Measurements from ENCODE around the gene ACOT13. TPM values are rescaled to one million over a fixed set of nuclear protein-coding genes. Genes with fewer than 3 reads are reported as not detected.

ACOT13 gene
- total RNA-seq, 1 donor from 2014 or later = 2.7 TPM

Other genes with a start within 250 kb of the ACOT13 start
- gene GPLD1, start 177.5 kb upstream of the ACOT13 start, total RNA-seq = 8.9 TPM
- gene ALDH5A1, start 172.1 kb upstream of the ACOT13 start, total RNA-seq = 17.2 TPM
- gene KIAA0319, start 20.9 kb upstream of the ACOT13 start, total RNA-seq = 44.7 TPM
- gene TDP2, start 178 bp upstream of the ACOT13 start, total RNA-seq = 25.1 TPM
- gene C6orf62, start 52.1 kb downstream of the ACOT13 start, total RNA-seq = 83.3 TPM
- gene GMNN, start 107.9 kb downstream of the ACOT13 start, total RNA-seq = 8.6 TPM
- not detected for gene ARMH2, start 131.8 kb downstream of the ACOT13 start, total RNA-seq